Mesothelial cell of epicardium (in vitro differentiated cells): Measurements from ENCODE around the gene CLSTN3. TPM values are rescaled to one million over a fixed set of nuclear protein-coding genes. Genes with fewer than 3 reads are reported as not detected.
"Not testable (repeated sequence)": the region's sequence is repeated elsewhere in the genome, so short reads cannot be mapped to it uniquely, and the experiment has no call there.

Source experiments
- DNase-seq, 2 experiments: peaks; one replicate each; pipeline ENCODE4 v3.0.0; 2021; ENCODE audit warnings: low spot score in 2 of 2; ENCODE audit not compliant: unreplicated experiment in 2 of 2
- H3K27ac Mint-ChIP-seq: 2 replicates; pipeline ENCODE4 v1.8.0; 2021; ENCODE audit warnings: mixed read lengths
- H3K27me3 Mint-ChIP-seq: 2 replicates; pipeline ENCODE4 v1.8.0; 2021; ENCODE audit warnings: low read depth, mixed read lengths
- H3K36me3 Mint-ChIP-seq: 2 replicates; pipeline ENCODE4 v1.8.0; 2021; ENCODE audit warnings: mixed read lengths
- H3K4me1 Mint-ChIP-seq: 2 replicates; pipeline ENCODE4 v1.8.0; 2021; ENCODE audit warnings: mixed read lengths
- H3K4me3 Mint-ChIP-seq: 2 replicates; pipeline ENCODE4 v1.8.0; 2021; ENCODE audit warnings: mild to moderate bottlenecking, moderate library complexity, mixed read lengths
- H3K9me3 Mint-ChIP-seq: 2 replicates; pipeline ENCODE4 v1.8.0; 2021; ENCODE audit warnings: mixed read lengths
- CTCF ChIP-seq: fragments of 200-600 bp; sonication (generic); IDR thresholded peaks from one replicate; pipeline ENCODE4 v1.5.0; 2021; ENCODE audit warnings: antibody characterized with exemption; ENCODE audit not compliant: unreplicated experiment
- total RNA-seq: library from RNA; stranded (reverse); gene quantifications from 3 replicates; pipeline ENCODE4 v1.2.1, GENCODE V29; 2021

Gene CLSTN3
- total RNA-seq, 1 donor from 2014 or later: 81.1 TPM

GRCh38 chr12:7101047-7101693, 29.0 kb upstream of the CLSTN3 start:
- no peak for TF ChIP-seq CTCF
- H3K27me3 Mint-ChIP-seq: no peaks in the 10 kb centered on the region
- peaks cover 29% of the 10 kb centered on the region for H3K36me3 Mint-ChIP-seq
- H3K27ac Mint-ChIP-seq: no peak overlapping the region
- no peak overlapping the region for H3K4me3 Mint-ChIP-seq
- no peaks in the 10 kb centered on the region for H3K4me1 Mint-ChIP-seq
- DNase-seq: no peak
- H3K9me3 Mint-ChIP-seq: peaks cover 8% of the 10 kb centered on the region

- TF ChIP-seq CTCF: no peak
- no peaks in the 10 kb centered on the region for H3K27me3 Mint-ChIP-seq
- no peak overlapping the region for H3K4me3 Mint-ChIP-seq
- no peaks in the 10 kb centered on the region for H3K4me1 Mint-ChIP-seq
- no peak overlapping the region for H3K27ac Mint-ChIP-seq
- peaks cover 13% of the 10 kb centered on the region for H3K9me3 Mint-ChIP-seq
- peaks cover 33% of the 10 kb centered on the region for H3K36me3 Mint-ChIP-seq
- DNase-seq: no peak
Measured at GRCh38 chr12:7101694-7102131, 28.5 kb upstream of the CLSTN3 start.

GRCh38 chr12:7102582-7102981, 27.6 kb upstream of the CLSTN3 start:
- peaks cover 1% of the 10 kb centered on the region for H3K4me1 Mint-ChIP-seq
- no peak overlapping the region for H3K27ac Mint-ChIP-seq
- DNase-seq: no peak
- H3K36me3 Mint-ChIP-seq: peaks cover 31% of the 10 kb centered on the region
- H3K4me3 Mint-ChIP-seq: no peak overlapping the region
- H3K27me3 Mint-ChIP-seq: no peaks in the 10 kb centered on the region
- H3K9me3 Mint-ChIP-seq: peaks cover 14% of the 10 kb centered on the region
- no peak for TF ChIP-seq CTCF

- no peaks in the 10 kb centered on the region for H3K27me3 Mint-ChIP-seq
- no peak for TF ChIP-seq CTCF
- H3K36me3 Mint-ChIP-seq: peaks cover 23% of the 10 kb centered on the region
- DNase-seq: no peak
- peaks cover 10% of the 10 kb centered on the region for H3K4me1 Mint-ChIP-seq
- H3K27ac Mint-ChIP-seq: no peak overlapping the region
- H3K4me3 Mint-ChIP-seq: no peak overlapping the region
- H3K9me3 Mint-ChIP-seq: peaks cover 14% of the 10 kb centered on the region
Measured at GRCh38 chr12:7103837-7104584, 26.2 kb upstream of the CLSTN3 start.

GRCh38 chr12:7106082-7106481, 24.1 kb upstream of the CLSTN3 start:
- no peak for TF ChIP-seq CTCF
- H3K9me3 Mint-ChIP-seq: peaks cover 14% of the 10 kb centered on the region
- H3K36me3 Mint-ChIP-seq: peaks cover 18% of the 10 kb centered on the region
- H3K4me1 Mint-ChIP-seq: peaks cover 16% of the 10 kb centered on the region
- H3K27me3 Mint-ChIP-seq: no peaks in the 10 kb centered on the region
- no peak overlapping the region for H3K4me3 Mint-ChIP-seq
- H3K27ac Mint-ChIP-seq: no peak overlapping the region
- no peak for DNase-seq

GRCh38 chr12:7107181-7107580, 23.0 kb upstream of the CLSTN3 start:
- Mint-ChIP-seq H3K4me3 (peak overlapping the region; percentile 13), H3K36me3 (peaks cover 18% of the 10 kb centered on the region), H3K4me1 (peaks cover 16% of the 10 kb centered on the region), H3K9me3 (peaks cover 14% of the 10 kb centered on the region)
- H3K27me3 Mint-ChIP-seq, H3K27ac Mint-ChIP-seq, DNase-seq: not testable (repeated sequence)
